ENCODE results near the gene MARCHF11. TPM values are rescaled to one million over a fixed set of nuclear protein-coding genes. Genes with fewer than 3 reads are reported as not detected.

Gene MARCHF11
- total RNA-seq, 2 experiments from 2014 or later = not detected

DNA sequence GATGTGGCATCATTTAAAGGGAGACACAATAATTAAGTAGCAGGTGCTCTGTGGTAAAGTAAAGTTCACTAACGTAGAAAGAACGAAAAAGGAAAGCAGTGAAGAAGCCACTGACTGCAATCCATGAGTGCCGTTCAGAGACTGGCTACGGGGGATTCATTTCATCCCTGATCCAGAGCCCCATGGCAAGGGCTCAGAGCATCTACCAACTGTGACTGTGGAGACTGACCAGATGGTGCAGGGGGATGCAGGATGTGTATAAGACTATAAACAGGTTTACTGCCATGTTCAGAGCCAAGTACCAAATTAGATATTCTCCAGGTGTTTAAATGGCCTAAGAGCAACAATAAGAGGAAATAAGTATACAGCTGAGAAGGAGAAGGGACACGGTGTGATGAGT is 47.7 kb downstream of the MARCHF11 start:
- intact Hi-C loops (cut with DNase I, micrococcal nuclease) = no loop called here
- ChIA-PET POLR2A (no interaction called here), CTCF (interaction anchor here (1.2 kb wide), 1 partner anchor 24 kb away, joined by 3 read pairs; no protein-coding TSS in a partner anchor)
- ATAC-seq (ENCODE audit: poor library complexity) = no peak
- Histone ChIP-seq H3K4me3 (ENCODE audit: low read length) (no peak overlapping the region), H3K4me1 (ENCODE audit: insufficient read depth, low read length) (no peaks in the 10 kb centered on the region), H3K27ac (ENCODE audit: low read depth in 1 of 2, low read length in 2 of 2) (no peak overlapping the region), H3K27me3 (ENCODE audit: control insufficient read depth in 1 of 2, insufficient read depth in 2 of 2, low read length in 2 of 2) (no peaks in the 10 kb centered on the region), H3K9me3 (ENCODE audit: control insufficient read depth in 1 of 2, insufficient read depth in 1 of 2, low read length in 2 of 2) (no peaks in the 10 kb centered on the region), H3K36me3 (ENCODE audit: insufficient read depth, low read length) (no peaks in the 10 kb centered on the region)
- Mint-ChIP-seq H3K9me3 (peaks cover 9% of the 10 kb centered on the region), H3K36me3 (ENCODE audit: low read depth) (no peaks in the 10 kb centered on the region), H3K27ac (no peak overlapping the region), H3K4me3 (no peak overlapping the region), H3K27me3 (no peaks in the 10 kb centered on the region), H3K4me1 (ENCODE audit: low read depth) (no peaks in the 10 kb centered on the region)
- no peak for DNase-seq
- TF ChIP-seq, protein P1, sequence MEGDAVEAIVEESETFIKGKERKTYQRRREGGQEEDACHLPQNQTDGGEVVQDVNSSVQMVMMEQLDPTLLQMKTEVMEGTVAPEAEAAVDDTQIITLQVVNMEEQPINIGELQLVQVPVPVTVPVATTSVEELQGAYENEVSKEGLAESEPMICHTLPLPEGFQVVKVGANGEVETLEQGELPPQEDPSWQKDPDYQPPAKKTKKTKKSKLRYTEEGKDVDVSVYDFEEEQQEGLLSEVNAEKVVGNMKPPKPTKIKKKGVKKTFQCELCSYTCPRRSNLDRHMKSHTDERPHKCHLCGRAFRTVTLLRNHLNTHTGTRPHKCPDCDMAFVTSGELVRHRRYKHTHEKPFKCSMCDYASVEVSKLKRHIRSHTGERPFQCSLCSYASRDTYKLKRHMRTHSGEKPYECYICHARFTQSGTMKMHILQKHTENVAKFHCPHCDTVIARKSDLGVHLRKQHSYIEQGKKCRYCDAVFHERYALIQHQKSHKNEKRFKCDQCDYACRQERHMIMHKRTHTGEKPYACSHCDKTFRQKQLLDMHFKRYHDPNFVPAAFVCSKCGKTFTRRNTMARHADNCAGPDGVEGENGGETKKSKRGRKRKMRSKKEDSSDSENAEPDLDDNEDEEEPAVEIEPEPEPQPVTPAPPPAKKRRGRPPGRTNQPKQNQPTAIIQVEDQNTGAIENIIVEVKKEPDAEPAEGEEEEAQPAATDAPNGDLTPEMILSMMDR (IDR thresholded peaks at IDR 0.05) = no peak

DNA sequence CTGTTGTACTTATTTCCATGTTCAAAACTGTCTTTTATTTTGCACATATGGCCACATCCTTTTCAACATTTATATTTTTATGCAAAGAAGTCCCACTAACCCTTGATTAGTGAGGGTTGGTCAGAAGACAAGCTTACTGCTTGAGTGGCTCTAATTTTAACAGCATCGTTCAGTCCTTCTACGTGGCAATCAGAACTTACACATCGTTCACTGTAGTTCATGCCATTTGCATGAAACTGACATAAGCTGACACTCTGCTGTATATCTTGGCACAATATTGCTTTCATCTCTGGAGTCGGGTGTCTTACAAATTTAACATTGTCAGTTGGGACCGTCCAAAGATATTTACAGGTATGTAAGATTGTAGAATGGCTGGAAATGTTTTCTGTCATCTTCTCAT is 50.6 kb downstream of the MARCHF11 start:
- no peaks in the 10 kb centered on the region for H3K36me3 ChIP-seq (ENCODE audit: insufficient read depth, low read length)
- Mint-ChIP-seq H3K4me1 (ENCODE audit: low read depth) (no peaks in the 10 kb centered on the region), H3K9me3 (peaks cover 2% of the 10 kb centered on the region), H3K27me3 (no peaks in the 10 kb centered on the region), H3K4me3 (no peak overlapping the region), H3K36me3 (ENCODE audit: low read depth) (no peaks in the 10 kb centered on the region), H3K27ac (no peak overlapping the region)
- TF ChIP-seq, protein P1 (IDR thresholded peaks at IDR 0.05) = no peak
- DNase-seq (no peak), ATAC-seq (ENCODE audit: poor library complexity) (no peak)
- H3K9me3 ChIP-seq (ENCODE audit: control insufficient read depth in 1 of 2, insufficient read depth in 1 of 2, low read length in 2 of 2) = no peaks in the 10 kb centered on the region
- H3K4me1 ChIP-seq (ENCODE audit: insufficient read depth, low read length) = no peaks in the 10 kb centered on the region
- ChIA-PET POLR2A (no interaction called here), CTCF (no interaction called here)
- no peak overlapping the region for H3K4me3 ChIP-seq (ENCODE audit: low read length)
- intact Hi-C loops (cut with DNase I, micrococcal nuclease) = no loop called here
- H3K27ac ChIP-seq (ENCODE audit: low read depth in 1 of 2, low read length in 2 of 2) = no peak overlapping the region
- H3K27me3 ChIP-seq (ENCODE audit: control insufficient read depth in 1 of 2, insufficient read depth in 2 of 2, low read length in 2 of 2) = no peaks in the 10 kb centered on the region

DNA sequence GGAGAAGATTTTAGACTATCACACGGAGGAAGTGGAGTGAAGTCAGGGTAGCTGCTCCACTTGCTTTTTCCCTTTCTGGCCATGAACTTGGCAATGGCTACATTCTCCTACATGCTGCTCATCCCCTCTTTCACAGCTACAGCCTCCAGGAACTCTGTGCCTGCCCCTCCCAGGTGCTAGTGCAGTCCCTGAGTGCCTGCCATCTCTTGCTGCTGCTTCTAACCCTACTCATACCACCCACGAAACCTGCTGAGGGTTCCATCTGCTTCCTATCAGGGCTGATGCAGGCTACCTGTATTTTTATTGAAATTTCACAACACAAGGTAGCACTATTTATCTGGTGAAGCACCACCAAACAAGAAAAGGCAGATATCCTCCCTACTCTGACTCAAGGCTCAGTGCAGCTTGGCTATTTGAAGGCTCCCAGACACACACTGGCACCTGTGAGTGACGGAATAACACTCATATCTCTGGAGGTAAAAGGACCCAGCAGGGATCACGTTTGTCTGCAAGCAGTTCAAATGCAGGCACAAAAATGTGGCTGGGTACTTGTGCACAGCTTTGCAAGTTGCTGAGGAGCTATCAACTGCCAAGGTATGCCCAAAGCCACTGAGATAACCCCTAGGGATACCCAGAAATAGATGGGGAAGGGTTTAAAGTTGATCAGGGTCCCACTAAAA is 51.6 kb downstream of the MARCHF11 start:
- ChIA-PET POLR2A (no interaction called here), CTCF (no interaction called here)
- intact Hi-C loops (cut with DNase I, micrococcal nuclease) = no loop called here
- H3K27ac ChIP-seq (ENCODE audit: low read depth in 1 of 2, low read length in 2 of 2) = no peak overlapping the region
- H3K4me1 ChIP-seq (ENCODE audit: insufficient read depth, low read length) = no peaks in the 10 kb centered on the region
- H3K27me3 ChIP-seq (ENCODE audit: control insufficient read depth in 1 of 2, insufficient read depth in 2 of 2, low read length in 2 of 2) = no peaks in the 10 kb centered on the region
- H3K4me3 ChIP-seq (ENCODE audit: low read length) = no peak overlapping the region
- no peak overlapping the region for H3K4me3 Mint-ChIP-seq
- TF ChIP-seq, protein P1 (IDR thresholded peaks at IDR 0.05) = no peak
- no peaks in the 10 kb centered on the region for H3K36me3 Mint-ChIP-seq (ENCODE audit: low read depth)
- peaks cover 2% of the 10 kb centered on the region for H3K9me3 Mint-ChIP-seq
- no peak for DNase-seq
- ATAC-seq (ENCODE audit: poor library complexity) = no peak
- H3K9me3 ChIP-seq (ENCODE audit: control insufficient read depth in 1 of 2, insufficient read depth in 1 of 2, low read length in 2 of 2) = no peaks in the 10 kb centered on the region
- H3K27me3 Mint-ChIP-seq = no peaks in the 10 kb centered on the region
- H3K36me3 ChIP-seq (ENCODE audit: insufficient read depth, low read length) = no peaks in the 10 kb centered on the region
- no peak overlapping the region for H3K27ac Mint-ChIP-seq
- no peaks in the 10 kb centered on the region for H3K4me1 Mint-ChIP-seq (ENCODE audit: low read depth)

Data from CD4-positive, alpha-beta T cell (primary cell).